HTERT RPE-1 (cell line): Measurements from ENCODE around the gene CADPS.

ENCODE experiments used
- in situ Hi-C: fragments of 300-500 bp; cut with MboI; formaldehyde crosslinking; loops from 4 replicates; pipeline ENCODE4 v1.14.3; 2020; ENCODE audit warnings: low sequenced_read_pairs

The CADPS gene

DNA sequence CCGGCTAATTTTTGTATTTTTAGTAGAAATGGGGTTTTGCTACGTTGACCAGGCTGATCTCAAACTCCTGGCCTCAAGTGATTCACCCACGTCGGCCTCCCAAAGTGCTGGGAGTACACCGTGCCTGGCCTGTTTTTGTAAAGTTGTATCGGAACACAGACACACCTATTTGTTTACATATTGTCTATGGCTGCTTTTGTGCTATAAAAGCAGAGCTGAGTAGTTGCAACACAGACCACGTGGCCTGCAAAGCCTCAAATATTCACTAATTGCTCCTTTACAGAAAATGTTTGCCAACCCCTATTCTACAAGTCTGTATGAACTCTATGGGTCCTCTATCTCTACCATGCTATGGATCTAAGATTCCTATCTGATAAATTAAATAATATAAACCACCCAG is 175.5 kb downstream of the CADPS start:
- in situ Hi-C loops: no loop called here

DNA sequence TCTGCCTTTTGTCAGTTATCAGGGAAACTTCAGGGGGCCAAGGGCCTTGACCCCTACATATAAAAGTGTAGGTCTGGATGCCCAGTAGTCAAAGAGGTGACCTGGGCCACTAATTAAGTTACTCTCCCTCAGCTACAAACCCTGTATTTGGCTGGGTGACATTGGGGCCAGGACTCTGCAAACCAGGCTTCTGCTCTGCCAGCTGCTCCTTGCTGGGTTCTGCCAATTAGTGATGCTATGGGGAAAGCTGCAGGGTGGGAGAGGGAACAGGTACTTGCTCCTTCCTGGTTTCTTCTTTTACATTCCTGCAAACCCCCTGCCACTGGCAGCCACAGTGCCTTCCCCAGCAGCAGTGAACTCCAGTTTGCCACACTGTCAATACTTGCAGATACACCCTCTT is 179.2 kb downstream of the CADPS start:
- in situ Hi-C loops: no loop called here

DNA sequence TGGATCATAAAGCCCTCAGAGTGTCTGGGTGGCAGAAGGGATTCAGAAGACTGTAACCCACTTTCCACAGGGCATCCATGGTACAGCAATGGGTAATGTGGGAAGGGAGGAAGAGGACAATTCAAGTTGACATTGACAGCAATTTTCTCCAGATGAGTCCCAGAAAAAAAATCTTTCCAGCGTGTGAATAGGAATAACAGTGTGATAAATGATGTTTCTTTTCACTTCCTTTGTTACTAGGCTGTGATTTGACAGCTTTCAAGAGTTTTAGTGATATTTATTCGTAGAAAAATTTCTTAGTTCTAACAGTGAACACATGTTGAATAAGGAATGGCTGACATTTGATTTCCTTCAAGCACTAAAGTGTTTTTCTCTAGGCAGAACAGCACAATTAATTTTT is 186.4 kb downstream of the CADPS start:
- in situ Hi-C loops: no loop called here

DNA sequence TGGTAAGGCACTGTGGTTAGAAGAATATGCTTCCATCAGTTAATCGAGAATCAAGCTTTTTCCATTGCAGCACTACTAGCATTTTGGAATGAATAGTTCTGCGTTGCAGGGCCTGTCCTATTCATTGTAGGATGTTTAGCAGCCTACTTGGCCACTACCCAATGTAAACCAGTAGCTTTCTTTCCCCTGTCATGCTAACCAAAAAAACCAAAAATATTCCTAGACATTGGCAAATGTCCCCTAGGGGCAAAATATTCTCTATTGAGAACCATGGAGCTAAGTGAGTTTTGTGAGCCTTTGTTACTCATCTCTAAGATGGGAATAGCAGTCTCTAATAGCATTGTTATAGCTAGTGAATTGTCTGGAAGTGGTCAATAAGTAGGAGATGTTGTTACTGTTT is 187.2 kb downstream of the CADPS start:
- in situ Hi-C loops: no loop called here

DNA sequence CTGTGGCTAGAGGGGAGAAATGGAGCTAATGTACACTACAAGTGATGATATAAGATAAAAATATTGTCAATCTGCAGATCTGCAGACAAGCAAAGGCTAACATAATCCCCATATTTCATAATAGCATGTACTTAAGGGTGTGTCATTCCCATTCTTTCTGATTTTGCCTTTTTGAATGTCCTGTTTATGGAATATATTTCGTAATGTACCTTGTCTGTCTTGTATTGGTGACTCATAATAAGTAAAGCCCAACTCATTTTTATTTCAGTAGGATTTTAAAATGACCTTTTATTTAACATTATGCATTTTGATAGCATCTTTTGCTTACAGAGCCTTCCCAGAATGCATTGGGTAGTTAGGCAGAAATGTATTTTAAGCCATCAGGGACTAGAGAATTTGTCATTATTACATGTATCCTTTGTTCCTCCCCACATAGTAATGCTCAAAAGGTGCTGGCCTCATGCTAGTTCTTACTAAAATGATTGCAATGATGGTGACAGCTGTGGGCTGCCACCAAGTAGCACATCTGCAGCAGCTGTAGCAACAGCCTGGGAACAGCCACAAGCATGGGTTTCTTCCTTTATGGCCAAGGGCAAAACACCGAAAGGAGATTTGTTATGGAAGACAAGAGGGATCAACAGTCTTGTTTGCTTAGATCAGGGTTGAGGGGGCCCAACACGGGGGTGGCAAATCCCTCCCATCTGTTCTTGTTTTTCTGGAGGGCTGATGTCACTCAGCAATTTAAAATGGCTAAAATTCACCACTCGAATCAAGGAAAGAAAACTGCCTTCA is 188.5 kb downstream of the CADPS start:
- in situ Hi-C loops: no loop called here

DNA sequence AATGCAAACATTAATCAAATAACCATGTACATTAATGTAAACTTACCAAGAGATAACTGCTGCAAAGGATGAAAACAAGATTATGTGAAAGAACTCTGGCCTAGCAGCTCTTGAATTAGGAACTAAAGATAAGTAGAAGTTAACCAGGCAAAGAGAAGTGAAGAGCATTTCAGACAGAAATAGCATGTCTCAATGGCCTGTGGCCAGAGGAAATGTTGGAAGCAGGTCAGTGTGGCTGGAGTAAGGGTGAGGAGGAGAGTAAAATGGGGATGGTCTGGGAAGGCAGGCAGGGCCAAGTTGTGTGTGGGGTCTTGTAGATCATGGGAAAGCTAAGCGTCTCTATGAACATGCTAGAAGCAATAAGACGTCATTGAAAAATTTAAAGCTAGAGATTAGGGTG is 192.4 kb downstream of the CADPS start:
- in situ Hi-C loops: no loop called here

DNA sequence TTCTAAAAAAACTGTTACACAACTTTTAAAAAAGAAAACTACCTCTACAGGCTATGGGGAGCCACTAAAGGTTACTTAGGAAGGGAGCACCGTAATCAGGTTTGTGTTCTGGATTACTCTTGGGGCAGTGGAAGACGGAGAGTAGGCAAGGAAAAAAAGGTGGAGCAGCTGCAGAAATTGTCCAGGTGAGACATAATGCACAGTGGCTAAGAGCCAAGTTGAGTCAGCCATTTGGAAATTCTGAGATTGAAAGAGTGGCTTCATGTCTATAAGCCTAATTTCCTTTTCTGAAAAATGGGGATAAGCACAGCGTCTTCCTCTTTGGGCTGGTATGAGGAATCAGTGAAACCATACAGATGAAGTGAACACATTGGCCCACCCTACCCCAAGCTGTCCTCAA is 195.2 kb downstream of the CADPS start:
- in situ Hi-C loops: no loop called here

DNA sequence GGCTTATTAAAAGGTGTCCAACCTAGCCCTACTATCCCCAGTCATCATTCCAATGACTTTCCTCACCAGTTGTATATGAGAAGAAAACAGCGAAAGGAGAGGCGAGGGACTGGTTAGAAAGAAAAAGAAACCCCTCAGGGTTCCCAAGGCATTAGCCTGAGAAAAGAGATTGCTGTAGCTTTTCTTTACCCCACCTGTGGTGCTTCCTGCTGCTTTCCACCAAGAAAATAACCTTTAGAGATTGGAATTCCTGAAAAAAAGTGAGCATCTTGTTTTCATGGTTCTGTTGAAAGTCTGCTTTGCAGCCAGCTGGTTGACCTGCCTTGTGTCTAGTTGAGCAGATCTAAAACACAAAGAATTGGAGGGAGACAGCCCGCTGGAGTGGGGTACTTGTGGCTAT is 196.4 kb downstream of the CADPS start:
- in situ Hi-C loops: no loop called here

DNA sequence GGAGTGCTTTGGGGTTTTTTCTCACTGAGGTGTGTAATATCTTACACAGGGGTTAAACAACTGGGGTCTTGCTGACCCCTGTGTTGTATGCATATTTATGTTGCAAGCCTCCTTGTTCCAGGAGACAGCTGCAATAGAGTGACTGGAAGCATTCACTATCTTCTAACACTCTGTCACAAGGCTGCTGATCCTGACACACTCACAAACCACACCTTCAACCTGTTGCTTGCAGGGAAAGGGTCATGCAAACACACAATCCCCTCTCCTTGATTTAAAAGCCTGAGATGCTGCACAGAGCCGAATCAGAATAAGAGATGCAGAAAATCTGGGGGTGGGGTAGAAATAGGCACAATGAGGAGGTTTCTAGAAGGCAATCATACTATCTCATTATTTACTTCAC is 197.3 kb downstream of the CADPS start:
- in situ Hi-C loops: no loop called here

DNA sequence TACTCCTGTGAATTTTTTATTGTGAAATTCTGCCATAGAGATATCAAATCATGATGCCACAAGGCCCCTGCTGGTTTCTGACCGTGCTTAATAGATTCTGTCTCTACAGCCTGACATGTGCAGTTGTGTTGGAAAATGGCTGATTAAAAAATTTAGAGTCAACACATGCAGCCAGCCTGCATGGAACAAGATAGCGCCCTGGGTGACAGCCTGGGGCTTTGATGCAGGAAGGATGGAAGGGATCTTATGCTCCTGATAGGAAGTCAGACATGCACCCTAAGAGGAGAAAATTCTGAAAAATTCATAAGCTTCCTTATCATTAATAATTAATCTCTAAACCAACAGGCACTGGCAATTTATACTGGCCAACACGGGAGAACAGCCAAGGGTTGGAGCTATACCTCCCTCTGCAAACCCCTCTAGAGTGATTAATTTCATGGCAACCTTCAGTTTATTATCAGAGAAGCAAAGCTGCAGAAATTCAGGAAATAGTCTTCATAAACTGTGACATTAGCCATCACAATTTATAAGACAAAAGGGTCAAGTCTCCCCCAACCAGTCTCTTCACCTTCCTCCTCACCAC is 198.4 kb downstream of the CADPS start:
- in situ Hi-C loops: no loop called here

DNA sequence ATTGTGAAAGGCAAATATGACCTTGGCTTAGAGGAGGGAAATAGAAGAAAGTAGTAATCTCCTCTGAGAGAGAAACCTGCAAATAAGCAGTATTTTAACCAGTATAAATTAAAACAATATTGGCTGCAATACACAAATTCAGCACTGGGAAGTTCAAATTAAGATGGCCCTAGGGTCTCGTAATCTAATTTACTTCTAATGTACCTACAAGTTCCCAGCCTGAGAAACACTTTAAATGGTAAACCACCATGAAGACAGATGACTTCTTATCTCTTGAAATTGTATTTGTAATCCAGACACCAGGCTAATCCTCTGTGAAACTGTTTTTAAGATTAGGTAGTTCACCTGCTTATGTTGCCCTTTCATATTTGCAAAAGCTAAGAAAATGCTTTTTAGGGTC is 199.7 kb downstream of the CADPS start:
- in situ Hi-C loops: no loop called here

DNA sequence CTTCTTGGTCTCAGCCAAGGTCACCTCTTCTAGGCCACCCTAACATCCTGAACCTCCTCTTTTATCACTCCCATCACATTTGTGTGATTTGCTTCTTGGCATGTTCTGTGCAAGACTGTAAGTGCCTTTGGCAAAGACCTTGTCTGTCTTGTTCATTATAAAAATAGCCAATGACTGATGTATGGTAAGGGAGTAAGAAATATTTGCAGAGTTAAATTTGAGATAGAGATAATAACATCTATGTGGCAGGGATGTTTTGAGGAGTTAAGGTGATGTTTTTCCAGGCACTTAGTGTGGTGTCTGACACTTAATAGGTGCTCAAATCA is 202.3 kb downstream of the CADPS start:
- in situ Hi-C loops: no loop called here

DNA sequence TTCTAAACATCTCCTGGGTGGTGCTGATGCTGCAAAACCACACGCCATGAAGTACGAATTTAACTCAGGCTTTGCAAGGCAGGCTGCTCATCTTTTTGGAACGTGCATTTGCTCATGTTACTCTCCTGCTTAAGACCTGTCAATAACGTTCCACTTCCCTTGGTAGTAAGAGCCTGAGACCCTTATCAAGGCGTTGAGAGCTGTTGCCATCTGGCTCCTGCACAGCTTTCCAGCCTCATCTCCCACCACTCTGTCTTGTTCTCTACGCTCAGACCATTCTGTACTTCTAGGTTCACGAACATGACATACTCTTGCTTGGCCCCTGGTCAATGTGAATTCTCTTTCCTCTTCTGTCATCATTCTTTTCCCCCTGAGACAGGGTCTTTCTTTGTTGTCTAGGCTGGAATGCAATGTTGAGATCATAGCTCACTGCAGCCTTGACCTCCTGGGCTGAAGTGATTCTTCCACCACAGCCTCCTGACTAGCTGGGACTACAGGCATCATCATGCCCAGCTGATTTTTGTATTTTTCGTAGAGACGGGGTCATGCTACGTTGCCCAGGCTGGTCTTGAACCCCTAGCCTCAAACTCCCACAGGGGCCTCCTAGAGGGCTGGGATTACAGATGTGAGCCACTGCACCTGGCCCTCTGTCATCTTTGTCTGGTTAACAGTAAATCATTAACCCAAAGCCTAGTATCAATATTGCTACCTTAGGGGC is 202.8 kb downstream of the CADPS start:
- in situ Hi-C loops: no loop called here

DNA sequence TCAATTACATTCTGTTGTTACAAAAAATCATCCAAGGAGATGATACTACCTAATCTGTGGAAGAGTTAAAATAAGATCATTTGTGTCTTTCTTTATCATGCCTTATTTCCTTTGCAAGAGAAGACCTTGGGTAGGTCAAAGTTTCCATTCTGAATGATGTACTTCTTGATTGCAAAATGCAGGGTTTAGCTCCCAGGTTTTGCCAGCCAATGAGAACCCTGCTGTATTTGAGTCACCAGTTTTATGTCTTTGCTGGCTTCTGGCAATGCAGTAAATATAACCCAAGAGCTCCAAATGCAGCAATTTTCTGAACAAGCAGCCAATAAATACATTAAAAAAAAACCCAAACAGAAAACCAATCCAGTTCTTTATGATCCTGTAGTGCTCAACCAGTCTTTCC is 204.9 kb downstream of the CADPS start:
- in situ Hi-C loops: no loop called here

DNA sequence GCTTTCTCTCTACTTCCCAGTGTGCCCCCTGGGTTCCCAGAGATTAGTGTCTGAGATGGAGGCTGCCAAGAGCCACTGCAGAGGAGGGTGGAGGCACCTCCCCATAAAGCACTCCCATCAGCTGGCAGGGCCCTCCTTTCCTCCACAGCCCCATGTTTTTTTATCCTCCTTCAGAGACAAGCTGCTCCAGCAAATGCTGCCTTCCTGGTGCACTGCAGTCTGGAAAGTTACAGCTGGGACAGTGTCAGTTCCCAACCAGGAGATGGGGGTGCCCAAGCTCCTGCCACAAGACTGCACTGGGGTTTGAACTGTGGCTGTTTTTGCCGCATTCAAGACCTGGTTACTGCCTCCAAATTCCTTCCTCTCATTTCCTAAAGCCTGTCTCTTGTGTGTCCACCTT is 206.1 kb downstream of the CADPS start:
- in situ Hi-C loops: no loop called here

DNA sequence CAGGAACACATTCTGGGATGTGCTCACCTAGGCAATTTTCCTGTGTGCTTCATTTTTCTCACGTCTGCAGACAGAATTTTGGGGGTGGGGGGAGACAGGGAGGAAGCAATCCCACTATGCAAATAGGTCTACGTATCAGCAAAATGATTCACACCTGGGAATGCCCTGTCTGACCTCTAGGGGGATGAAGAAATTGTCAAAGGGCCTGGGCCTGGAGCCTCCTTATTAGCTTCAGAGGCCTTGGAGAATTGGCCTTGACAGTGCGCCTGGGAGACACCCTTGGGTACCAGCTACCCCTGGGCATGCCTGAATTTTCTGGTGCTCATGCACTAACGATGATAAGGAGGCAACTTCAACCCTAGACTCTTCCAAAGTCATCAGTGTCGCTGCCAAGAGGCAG is 207.5 kb downstream of the CADPS start:
- in situ Hi-C loops: no loop called here

DNA sequence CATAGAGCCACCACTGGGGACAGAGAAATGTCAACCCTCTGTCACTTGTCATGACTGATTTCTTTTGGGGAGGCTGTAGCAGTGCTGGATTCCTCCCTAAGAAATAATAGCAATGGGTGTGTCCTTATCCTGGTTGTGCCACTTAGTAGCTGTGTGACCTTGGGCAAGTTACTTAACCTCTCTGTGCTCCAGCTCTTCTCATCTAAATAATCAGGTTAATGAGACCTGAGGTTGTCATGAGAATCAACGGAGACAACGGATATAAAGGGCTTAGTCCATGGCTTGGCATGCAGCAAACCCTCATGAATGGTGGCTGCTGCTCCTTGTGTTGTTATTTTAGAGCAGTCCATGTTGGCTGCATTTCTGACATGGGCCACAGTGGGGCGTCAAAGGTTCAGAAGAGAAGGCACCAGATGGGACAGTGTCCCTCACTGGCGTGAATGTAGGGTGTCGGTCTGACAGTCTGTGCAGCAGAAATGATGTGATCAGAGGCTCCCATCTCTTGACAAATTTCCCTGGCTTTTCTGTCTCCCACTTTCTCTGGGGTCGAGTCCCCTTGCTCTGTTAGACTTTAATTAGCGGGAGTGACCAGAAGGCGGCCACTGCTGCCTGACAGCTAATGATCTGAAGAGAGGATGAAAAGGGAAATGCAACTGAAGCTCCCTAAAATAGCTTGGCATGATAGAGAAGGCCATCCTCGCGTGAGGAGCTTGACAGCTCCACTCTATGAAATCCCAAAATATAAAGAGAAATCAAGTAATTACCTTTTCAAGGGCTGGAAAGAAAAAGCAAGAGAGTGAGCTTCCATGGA is 209.4 kb downstream of the CADPS start:
- in situ Hi-C loops: no loop called here

DNA sequence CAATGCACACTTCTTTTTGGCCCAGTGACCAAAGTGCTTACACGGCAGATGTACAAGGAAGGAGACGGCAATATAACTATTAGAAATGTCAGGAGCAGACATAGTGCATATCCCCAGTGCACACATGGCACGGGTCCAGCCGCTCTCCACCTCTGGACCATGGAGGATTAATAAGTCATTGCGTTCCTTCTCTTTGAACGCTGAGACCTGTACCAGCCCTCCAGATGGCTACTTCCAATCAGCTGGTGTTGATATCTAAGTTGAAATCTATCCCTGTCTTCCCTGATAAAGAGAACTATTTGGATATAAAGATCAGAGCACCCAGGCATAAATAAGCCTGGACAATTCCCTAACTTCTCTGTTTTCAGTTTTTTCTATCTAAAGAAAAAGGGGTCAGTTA is 212.5 kb downstream of the CADPS start:
- in situ Hi-C loops: no loop called here

DNA sequence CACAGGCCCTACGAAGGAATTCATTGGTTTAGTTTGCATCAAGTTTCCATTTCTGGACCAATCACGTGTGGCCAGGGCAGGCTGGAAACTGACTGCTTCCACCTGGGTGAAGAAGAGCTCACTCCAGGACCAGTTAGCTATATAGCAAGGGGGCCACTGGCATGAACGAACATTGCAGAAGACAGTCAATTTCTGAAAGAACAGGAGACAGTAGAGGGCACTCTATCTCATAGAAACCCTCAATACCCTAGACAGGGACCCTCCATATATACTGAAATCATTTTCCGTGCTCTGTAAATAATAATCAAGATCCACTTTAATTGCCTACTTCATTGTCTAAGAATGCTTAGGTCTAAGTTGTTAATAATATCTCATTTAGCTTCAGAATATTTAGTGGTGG is 215.6 kb downstream of the CADPS start:
- in situ Hi-C loops: no loop called here

DNA sequence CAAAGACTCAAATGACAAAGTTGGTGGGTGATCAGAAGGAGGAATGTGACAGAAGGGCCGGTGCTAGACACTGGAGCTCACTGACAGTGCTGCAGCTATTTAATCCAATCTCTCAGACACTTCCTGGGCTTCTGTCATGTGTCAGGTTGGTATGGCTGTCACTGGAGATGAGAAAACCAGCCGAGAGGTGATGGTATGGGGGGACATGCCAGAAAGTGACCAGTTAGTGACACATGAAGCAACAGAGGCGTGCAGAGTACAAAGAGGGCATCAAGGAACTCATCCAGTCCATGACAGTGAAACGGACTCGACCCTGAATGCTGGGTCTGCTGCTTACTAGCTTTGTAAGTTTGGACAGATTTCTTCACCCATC is 219.5 kb downstream of the CADPS start:
- in situ Hi-C loops: no loop called here

DNA sequence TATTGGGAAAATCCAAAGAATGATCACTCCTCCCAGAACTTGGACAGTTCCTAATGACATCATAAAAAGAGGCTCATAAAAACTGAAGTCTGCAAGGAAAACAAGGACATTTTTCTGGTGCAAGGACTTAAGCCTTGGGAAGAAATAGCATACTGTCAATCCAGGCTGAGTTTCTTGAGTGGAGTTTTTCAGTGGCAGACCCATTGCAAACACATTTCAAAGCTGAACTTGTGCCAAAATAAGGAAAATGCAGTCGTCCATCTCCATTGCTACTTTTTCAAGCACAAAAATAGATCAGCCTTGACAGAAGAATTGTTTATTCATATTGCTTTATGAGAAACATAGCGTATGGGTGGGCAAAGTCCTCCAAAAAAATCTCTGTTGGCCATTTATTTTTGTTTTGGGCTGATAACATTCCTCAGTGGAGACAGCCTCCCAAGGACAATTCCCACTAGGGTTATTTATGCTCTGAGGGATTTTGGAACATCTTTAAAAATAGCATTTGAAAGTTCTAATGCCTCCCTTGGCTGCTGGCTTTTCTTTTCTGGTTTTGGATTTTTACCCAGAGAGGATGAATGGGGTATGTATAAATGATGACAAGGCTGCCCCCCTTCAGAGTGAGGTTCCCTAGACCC is 220.0 kb downstream of the CADPS start:
- in situ Hi-C loops: no loop called here
